ENCODE results near the gene EPAS1. TPM values are rescaled to one million over a fixed set of nuclear protein-coding genes. Genes with fewer than 3 reads are reported as not detected.

The EPAS1 gene
- total and polyA plus RNA-seq, 2 of the 13 experiments (the other 11 are each of a cell fraction or from before 2014, with no cell fraction given): 47.1 to 182 TPM

DNA sequence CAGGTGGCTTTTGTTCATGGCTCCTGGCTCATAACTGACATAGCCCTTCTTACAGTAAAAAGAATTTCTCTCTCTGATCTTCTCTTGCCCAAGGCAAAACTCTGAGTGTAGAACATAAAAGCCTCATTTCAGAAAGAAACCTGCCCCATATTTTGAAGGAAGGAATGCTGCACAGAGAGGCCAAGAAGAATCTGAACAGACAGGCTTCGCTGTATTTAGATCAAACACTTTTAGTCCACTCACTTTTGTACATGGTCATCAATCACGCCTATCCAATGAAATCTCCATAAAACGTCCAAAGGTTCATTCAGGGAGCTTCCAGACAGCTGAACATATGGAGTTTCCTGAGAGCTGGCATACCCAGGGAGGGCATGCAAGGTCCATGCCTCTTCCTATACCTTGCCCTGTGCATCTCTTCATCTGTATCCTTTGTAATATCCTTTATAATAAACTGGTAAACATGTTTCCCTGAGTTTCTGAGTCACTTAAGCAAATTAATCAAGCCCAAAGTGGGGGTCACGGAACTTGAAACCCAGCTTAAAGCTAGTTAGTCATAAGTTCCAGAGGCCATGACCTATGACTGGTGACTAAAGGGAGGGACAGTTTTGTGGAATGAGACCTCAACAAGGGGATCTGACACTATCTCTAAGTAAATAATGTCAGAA, 119.7 kb downstream of the EPAS1 start (continued):
- TF ChIP-seq ZNF367 (CRISPR knock-in tag; IDR thresholded peaks at IDR 0.05; ENCODE audit: borderline replicate concordance) (no peak), JUNB (CRISPR knock-in tag; IDR thresholded peaks at IDR 0.05; ENCODE audit: borderline replicate concordance) (no peak), MLLT10 (CRISPR knock-in tag; IDR thresholded peaks at IDR 0.05) (no peak), ZNF577 (CRISPR knock-in tag; IDR thresholded peaks at IDR 0.05; ENCODE audit: borderline replicate concordance, low read depth) (no peak), REL (CRISPR knock-in tag; conservative IDR thresholded peaks at IDR 0.05) (no peak), ZBTB49 (CRISPR knock-in tag; IDR thresholded peaks at IDR 0.05; ENCODE audit: borderline replicate concordance) (no peak), MAFK (conservative IDR thresholded peaks at IDR 0.05 in 1 of 2, IDR thresholded peaks at IDR 0.05 in 1 of 2; ENCODE audit: low read length in 2 of 2) (0 out of 4 replicates have a peak, but pooled peaks of 1 of the 2 experiments have one; percentile 1)
- TF ChIP-seq, protein P1, sequence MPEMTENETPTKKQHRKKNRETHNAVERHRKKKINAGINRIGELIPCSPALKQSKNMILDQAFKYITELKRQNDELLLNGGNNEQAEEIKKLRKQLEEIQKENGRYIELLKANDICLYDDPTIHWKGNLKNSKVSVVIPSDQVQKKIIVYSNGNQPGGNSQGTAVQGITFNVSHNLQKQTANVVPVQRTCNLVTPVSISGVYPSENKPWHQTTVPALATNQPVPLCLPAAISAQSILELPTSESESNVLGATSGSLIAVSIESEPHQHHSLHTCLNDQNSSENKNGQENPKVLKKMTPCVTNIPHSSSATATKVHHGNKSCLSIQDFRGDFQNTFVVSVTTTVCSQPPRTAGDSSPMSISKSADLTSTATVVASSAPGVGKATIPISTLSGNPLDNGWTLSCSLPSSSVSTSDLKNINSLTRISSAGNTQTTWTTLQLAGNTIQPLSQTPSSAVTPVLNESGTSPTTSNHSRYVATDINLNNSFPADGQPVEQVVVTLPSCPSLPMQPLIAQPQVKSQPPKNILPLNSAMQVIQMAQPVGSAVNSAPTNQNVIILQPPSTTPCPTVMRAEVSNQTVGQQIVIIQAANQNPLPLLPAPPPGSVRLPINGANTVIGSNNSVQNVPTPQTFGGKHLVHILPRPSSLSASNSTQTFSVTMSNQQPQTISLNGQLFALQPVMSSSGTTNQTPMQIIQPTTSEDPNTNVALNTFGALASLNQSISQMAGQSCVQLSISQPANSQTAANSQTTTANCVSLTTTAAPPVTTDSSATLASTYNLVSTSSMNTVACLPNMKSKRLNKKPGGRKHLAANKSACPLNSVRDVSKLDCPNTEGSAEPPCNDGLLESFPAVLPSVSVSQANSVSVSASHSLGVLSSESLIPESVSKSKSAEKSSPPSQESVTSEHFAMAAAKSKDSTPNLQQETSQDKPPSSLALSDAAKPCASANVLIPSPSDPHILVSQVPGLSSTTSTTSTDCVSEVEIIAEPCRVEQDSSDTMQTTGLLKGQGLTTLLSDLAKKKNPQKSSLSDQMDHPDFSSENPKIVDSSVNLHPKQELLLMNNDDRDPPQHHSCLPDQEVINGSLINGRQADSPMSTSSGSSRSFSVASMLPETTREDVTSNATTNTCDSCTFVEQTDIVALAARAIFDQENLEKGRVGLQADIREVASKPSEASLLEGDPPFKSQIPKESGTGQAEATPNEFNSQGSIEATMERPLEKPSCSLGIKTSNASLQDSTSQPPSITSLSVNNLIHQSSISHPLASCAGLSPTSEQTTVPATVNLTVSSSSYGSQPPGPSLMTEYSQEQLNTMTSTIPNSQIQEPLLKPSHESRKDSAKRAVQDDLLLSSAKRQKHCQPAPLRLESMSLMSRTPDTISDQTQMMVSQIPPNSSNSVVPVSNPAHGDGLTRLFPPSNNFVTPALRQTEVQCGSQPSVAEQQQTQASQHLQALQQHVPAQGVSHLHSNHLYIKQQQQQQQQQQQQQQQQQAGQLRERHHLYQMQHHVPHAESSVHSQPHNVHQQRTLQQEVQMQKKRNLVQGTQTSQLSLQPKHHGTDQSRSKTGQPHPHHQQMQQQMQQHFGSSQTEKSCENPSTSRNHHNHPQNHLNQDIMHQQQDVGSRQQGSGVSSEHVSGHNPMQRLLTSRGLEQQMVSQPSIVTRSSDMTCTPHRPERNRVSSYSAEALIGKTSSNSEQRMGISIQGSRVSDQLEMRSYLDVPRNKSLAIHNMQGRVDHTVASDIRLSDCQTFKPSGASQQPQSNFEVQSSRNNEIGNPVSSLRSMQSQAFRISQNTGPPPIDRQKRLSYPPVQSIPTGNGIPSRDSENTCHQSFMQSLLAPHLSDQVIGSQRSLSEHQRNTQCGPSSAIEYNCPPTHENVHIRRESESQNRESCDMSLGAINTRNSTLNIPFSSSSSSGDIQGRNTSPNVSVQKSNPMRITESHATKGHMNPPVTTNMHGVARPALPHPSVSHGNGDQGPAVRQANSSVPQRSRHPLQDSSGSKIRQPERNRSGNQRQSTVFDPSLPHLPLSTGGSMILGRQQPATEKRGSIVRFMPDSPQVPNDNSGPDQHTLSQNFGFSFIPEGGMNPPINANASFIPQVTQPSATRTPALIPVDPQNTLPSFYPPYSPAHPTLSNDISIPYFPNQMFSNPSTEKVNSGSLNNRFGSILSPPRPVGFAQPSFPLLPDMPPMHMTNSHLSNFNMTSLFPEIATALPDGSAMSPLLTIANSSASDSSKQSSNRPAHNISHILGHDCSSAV (CRISPR knock-in tag; IDR thresholded peaks at IDR 0.05; ENCODE audit: borderline replicate concordance): no peak
- TF ChIP-seq, protein P2, sequence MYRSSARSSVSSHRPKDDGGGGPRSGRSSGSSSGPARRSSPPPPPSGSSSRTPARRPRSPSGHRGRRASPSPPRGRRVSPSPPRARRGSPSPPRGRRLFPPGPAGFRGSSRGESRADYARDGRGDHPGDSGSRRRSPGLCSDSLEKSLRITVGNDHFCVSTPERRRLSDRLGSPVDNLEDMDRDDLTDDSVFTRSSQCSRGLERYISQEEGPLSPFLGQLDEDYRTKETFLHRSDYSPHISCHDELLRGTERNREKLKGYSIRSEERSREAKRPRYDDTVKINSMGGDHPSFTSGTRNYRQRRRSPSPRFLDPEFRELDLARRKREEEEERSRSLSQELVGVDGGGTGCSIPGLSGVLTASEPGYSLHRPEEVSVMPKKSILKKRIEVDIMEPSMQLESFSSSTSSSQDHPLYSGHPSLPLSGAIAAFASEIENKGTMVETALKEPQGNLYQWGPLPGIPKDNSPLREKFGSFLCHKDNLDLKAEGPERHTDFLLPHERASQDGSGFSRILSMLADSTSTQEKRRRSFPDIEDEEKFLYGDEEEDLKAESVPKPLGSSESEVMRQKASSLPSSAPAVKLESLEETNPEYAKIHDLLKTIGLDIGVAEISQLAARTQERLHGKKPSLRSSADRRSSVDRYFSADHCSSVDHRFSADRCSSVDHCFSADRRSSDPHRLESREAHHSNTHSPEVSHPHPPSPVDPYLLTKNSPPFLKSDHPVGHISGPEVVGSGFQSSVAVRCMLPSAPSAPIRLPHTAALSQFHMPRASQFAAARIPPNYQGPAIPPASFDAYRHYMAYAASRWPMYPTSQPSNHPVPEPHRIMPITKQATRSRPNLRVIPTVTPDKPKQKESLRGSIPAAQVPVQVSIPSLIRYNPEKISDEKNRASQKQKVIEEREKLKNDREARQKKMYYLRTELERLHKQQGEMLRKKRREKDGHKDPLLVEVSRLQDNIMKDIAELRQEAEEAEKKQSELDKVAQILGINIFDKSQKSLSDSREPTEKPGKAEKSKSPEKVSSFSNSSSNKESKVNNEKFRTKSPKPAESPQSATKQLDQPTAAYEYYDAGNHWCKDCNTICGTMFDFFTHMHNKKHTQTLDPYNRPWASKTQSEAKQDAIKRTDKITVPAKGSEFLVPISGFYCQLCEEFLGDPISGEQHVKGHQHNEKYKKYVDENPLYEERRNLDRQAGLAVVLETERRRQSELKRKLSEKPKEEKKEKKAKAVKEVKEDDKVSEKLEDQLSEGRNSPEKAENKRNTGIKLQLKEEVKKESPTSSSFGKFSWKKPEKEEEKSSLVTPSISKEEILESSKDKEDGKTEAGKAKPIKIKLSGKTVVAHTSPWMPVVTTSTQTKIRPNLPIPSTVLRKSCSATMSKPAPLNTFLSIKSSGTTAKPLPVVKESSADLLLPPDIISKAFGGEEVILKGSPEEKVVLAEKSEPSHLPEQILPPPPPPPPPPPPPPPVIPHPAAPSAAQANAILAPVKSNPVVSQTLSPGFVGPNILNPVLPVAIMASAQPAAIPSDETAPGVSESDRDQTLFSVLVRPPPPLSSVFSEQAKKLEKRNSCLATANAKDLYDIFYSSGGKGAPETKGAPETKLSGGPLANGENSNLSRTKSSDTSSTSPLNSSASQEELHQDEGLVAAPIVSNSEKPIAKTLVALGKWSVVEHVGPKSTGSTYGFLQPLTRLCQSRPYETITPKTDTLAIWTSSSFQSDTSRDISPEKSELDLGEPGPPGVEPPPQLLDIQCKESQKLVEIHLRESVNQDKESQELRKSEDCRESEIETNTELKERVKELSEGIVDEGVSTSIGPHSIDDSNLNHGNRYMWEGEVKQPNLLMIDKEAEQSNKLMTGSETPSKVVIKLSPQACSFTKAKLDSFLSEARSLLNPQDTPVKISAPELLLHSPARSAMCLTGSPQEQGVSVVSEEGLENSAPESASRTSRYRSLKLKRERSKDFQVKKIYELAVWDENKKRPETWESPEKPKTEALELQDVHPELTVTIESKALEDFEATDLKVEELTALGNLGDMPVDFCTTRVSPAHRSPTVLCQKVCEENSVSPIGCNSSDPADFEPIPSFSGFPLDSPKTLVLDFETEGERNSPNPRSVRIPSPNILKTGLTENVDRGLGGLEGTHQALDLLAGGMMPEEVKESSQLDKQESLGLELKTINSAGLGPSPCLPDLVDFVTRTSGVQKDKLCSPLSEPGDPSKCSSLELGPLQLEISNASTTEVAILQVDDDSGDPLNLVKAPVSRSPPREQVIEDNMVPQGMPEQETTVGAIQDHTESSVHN (CRISPR knock-in tag; IDR thresholded peaks at IDR 0.05): no peak
